Neural cell (in vitro differentiated cells): ENCODE measurements around the gene ONECUT2.

Experiments
- EP300 ChIP-seq: fragments of 450-650 bp; conservative IDR thresholded peaks from 2 replicates; pipeline ENCODE4 v1.6.1; 2014; ENCODE audit warnings: antibody characterized with exemption, mild to moderate bottlenecking, moderate library complexity; ENCODE audit not compliant: poor library complexity, severe bottlenecking
- EZH2 ChIP-seq: fragments of 200-600, 300-800 bp; shearing (Covaris generic), sonication (generic); IDR thresholded peaks from 2 replicates; pipeline ENCODE4 v1.6.1; 2014; ENCODE audit warnings: antibody characterized with exemption, low read length, borderline replicate concordance, mild to moderate bottlenecking; ENCODE audit not compliant: insufficient read depth, poor library complexity, severe bottlenecking
- MXI1 ChIP-seq: fragments of 450-650 bp; conservative IDR thresholded peaks from 2 replicates; pipeline ENCODE4 v1.6.1; 2014; ENCODE audit warnings: antibody characterized with exemption, mild to moderate bottlenecking; ENCODE audit not compliant: poor library complexity, severe bottlenecking
- POLR2AphosphoS5 ChIP-seq: IDR thresholded peaks from 2 replicates; pipeline ENCODE4 v1.6.1; 2012
- RAD21 ChIP-seq: fragments of 450-650 bp; conservative IDR thresholded peaks from 2 replicates; pipeline ENCODE4 v1.6.1; 2014; ENCODE audit warnings: antibody characterized with exemption, mild to moderate bottlenecking, moderate library complexity
- REST ChIP-seq: IDR thresholded peaks from 2 replicates; pipeline ENCODE4 v1.6.1; 2012; ENCODE audit warnings: borderline replicate concordance
- SMC3 ChIP-seq: fragments of 450-650 bp; conservative IDR thresholded peaks from 2 replicates; pipeline ENCODE4 v1.6.1; 2014; ENCODE audit warnings: antibody characterized with exemption, mild to moderate bottlenecking, moderate library complexity; ENCODE audit not compliant: poor library complexity
- TAF1 ChIP-seq: IDR thresholded peaks from 2 replicates; pipeline ENCODE4 v1.6.1; 2012; ENCODE audit warnings: low read depth
- TF ChIP-seq, protein P1 (sequence below): fragments of 450-650 bp; IDR thresholded peaks from 2 replicates; pipeline ENCODE4 v1.5.1; 2014; ENCODE audit warnings: antibody characterized with exemption, mild to moderate bottlenecking, moderate library complexity; ENCODE audit not compliant: poor library complexity, severe bottlenecking

DNA sequence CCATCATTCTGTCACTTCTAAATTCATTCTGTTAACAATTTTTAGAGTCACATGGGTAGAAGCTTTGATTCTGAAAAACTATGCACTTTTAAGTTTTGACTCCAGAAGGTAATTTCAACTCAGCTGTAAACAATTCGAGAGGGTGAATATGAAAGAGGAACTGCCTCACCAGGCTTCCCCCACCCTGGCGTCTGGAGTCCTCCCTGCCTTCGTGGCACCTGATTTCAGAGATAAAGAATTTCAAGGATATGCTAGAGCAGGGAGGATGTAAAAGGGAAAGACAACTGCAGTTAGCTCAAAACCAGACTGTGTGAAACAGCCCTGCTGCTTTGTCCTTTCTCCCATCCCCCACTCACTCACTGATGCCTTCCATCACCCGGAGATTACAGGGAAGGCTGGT, 40.7 kb downstream of the ONECUT2 start:
- TF ChIP-seq, protein P1, sequence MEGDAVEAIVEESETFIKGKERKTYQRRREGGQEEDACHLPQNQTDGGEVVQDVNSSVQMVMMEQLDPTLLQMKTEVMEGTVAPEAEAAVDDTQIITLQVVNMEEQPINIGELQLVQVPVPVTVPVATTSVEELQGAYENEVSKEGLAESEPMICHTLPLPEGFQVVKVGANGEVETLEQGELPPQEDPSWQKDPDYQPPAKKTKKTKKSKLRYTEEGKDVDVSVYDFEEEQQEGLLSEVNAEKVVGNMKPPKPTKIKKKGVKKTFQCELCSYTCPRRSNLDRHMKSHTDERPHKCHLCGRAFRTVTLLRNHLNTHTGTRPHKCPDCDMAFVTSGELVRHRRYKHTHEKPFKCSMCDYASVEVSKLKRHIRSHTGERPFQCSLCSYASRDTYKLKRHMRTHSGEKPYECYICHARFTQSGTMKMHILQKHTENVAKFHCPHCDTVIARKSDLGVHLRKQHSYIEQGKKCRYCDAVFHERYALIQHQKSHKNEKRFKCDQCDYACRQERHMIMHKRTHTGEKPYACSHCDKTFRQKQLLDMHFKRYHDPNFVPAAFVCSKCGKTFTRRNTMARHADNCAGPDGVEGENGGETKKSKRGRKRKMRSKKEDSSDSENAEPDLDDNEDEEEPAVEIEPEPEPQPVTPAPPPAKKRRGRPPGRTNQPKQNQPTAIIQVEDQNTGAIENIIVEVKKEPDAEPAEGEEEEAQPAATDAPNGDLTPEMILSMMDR = no peak
- no peak for TF ChIP-seq TAF1
- no peak for TF ChIP-seq RAD21
- no peak for TF ChIP-seq EZH2
- TF ChIP-seq REST = no peak
- no peak for TF ChIP-seq SMC3
- no peak for TF ChIP-seq MXI1
- TF ChIP-seq EP300 = no peak
- TF ChIP-seq POLR2AphosphoS5 = no peak
